ENCODE results near the gene SDK1. TPM values are rescaled to one million over a fixed set of nuclear protein-coding genes. Genes with fewer than 3 reads are reported as not detected.

SDK1 gene
- total RNA-seq, 4 donors from 2014 or later, result 1.3 to 5.0 (median 2.0) TPM

GRCh38 chr7:3552499-3552898, 251.4 kb downstream of the SDK1 start:
- 79 to 88% methylated on average over 1 of the region's 1 CpG for WGBS, 2 donors

DNA sequence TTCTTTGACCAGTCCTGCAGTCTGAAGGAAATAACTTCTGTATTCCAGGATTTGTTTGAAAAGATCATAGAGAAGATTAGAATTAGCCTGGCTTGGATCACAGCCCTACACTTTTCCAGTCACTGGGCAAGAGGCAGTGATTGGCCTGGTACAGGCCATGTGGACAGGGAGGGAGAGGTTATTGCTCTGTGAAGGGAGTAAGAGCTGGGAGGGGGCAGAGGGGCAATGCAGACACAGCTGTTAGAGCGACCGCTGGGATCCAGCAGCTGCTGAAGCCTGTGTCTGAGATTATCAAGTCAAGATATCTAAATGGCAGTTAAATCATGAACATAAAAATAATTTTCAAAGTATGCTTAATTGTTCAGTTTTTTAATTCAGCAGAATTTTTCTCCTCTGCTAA, 257.3 kb downstream of the SDK1 start:
- no peaks in the 10 kb centered on the region for H3K27me3 ChIP-seq
- WGBS, 2 donors, result 45 to 74% methylated on average over 2 of the region's 2 CpGs
- H3K36me3 ChIP-seq, result no peaks in the 10 kb centered on the region
- no peak overlapping the region for H3K27ac ChIP-seq
- H3K4me1 ChIP-seq, result no peaks in the 10 kb centered on the region
- no peak for TF ChIP-seq POLR2A (IDR thresholded peaks at IDR 0.05)
- TF ChIP-seq, protein P1, sequence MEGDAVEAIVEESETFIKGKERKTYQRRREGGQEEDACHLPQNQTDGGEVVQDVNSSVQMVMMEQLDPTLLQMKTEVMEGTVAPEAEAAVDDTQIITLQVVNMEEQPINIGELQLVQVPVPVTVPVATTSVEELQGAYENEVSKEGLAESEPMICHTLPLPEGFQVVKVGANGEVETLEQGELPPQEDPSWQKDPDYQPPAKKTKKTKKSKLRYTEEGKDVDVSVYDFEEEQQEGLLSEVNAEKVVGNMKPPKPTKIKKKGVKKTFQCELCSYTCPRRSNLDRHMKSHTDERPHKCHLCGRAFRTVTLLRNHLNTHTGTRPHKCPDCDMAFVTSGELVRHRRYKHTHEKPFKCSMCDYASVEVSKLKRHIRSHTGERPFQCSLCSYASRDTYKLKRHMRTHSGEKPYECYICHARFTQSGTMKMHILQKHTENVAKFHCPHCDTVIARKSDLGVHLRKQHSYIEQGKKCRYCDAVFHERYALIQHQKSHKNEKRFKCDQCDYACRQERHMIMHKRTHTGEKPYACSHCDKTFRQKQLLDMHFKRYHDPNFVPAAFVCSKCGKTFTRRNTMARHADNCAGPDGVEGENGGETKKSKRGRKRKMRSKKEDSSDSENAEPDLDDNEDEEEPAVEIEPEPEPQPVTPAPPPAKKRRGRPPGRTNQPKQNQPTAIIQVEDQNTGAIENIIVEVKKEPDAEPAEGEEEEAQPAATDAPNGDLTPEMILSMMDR (IDR thresholded peaks at IDR 0.05), result no peak
- intact Hi-C loops (cut with DNase I), result no loop called here
- H3K9me3 ChIP-seq, result no peaks in the 10 kb centered on the region
- no peak for DNase-seq
- H3K4me3 ChIP-seq (replicated peaks in 1 of 3), result no peak overlapping the region

More at GRCh38 chr7:3552499-3552898, 251.4 kb downstream of the SDK1 start:
- H3K36me3 ChIP-seq, result no peaks in the 10 kb centered on the region
- no peaks in the 10 kb centered on the region for H3K4me1 ChIP-seq
- no peak overlapping the region for H3K4me3 ChIP-seq (replicated peaks in 1 of 3)
- H3K27me3 ChIP-seq, result no peaks in the 10 kb centered on the region
- no peak for DNase-seq
- no peaks in the 10 kb centered on the region for H3K9me3 ChIP-seq
- H3K27ac ChIP-seq, result no peak overlapping the region
- intact Hi-C loops (cut with DNase I), result no loop called here
- no peak for TF ChIP-seq POLR2A (IDR thresholded peaks at IDR 0.05)
- TF ChIP-seq, protein P1 (IDR thresholded peaks at IDR 0.05), result no peak

- Histone ChIP-seq H3K4me1 (no peaks in the 10 kb centered on the region), H3K27me3 (no peaks in the 10 kb centered on the region), H3K9me3 (no peaks in the 10 kb centered on the region), H3K36me3 (no peaks in the 10 kb centered on the region), H3K27ac (no peak overlapping the region), H3K4me3 (replicated peaks in 1 of 3) (no peak overlapping the region)
- no peak for TF ChIP-seq POLR2A (IDR thresholded peaks at IDR 0.05)
- TF ChIP-seq, protein P1 (IDR thresholded peaks at IDR 0.05), result no peak
- 65% methylated on average over 3 of the region's 3 CpGs for WGBS, 2 donors
- intact Hi-C loops (cut with DNase I), result no loop called here
- DNase-seq, result no peak
Measured at GRCh38 chr7:3559278-3559677, 258.2 kb downstream of the SDK1 start.

- Histone ChIP-seq H3K9me3 (no peaks in the 10 kb centered on the region), H3K27ac (no peak overlapping the region), H3K36me3 (no peaks in the 10 kb centered on the region), H3K27me3 (no peaks in the 10 kb centered on the region), H3K4me1 (no peaks in the 10 kb centered on the region), H3K4me3 (replicated peaks in 1 of 3) (no peak overlapping the region)
- no peak for DNase-seq
- intact Hi-C loops (cut with DNase I), result no loop called here
- TF ChIP-seq POLR2A (IDR thresholded peaks at IDR 0.05), result no peak
- TF ChIP-seq, protein P1 (IDR thresholded peaks at IDR 0.05), result no peak
- WGBS, 2 donors, result 86 to 89% methylated on average over 6 of the region's 6 CpGs
Measured at GRCh38 chr7:3560495-3560894, 259.4 kb downstream of the SDK1 start.

DNA sequence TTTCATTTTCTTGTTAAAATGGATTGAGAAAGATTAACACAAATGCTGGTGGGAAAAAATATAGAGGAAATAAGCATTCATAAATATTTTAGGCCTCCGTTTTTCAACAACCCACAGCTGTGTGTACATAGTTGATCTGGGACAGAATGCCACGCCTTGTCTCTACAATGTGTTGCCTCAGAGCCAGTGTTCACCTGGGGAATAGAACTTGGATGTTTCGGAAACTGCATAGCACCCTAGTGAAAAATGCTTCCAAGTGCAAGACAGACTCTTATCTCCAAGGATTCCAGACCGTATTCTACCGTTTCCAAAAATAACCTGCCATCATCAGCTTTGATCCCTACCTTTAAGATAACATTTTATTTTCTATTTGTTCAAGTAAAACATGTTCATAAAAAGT, 260.9 kb downstream of the SDK1 start:
- no peaks in the 10 kb centered on the region for H3K4me1 ChIP-seq
- intact Hi-C loops (cut with DNase I), result no loop called here
- no peak overlapping the region for H3K27ac ChIP-seq
- DNase-seq, result no peak
- no peak overlapping the region for H3K4me3 ChIP-seq (replicated peaks in 1 of 3)
- WGBS, 2 donors, result 92 to 93% methylated on average over 5 of the region's 5 CpGs
- no peaks in the 10 kb centered on the region for H3K27me3 ChIP-seq
- H3K9me3 ChIP-seq, result no peaks in the 10 kb centered on the region
- TF ChIP-seq, protein P1 (IDR thresholded peaks at IDR 0.05), result no peak
- TF ChIP-seq POLR2A (IDR thresholded peaks at IDR 0.05), result no peak
- no peaks in the 10 kb centered on the region for H3K36me3 ChIP-seq
